Hematopoietic multipotent progenitor cell treated with erythropoietin and hydrocortisone succinate and interleukin-3 and kit ligand, for 4 days (in vitro differentiated cells): ENCODE results near the gene ALDH4A1.
A peak's percentile ranks its signal among the peaks of the same experiment; 100 is the strongest.

Experiments used
- DNase-seq: peaks from one replicate; pipeline ENCODE4 v3.0.0-alpha.2; 2015

The ALDH4A1 gene

GRCh38 chr1:18902523-18903290, at the start of gene ALDH4A1:
Gene ALDH4A1 (minus strand): TSS chr1:18902555. CDS start chr1:18902523, 32 bp downstream.
- DNase-seq, result peak; percentile 99

GRCh38 chr1:18951818-18952391, 49.5 kb upstream of the ALDH4A1 start:
- peak; percentile 75 for DNase-seq

GRCh38 chr1:18951416-18951815, 49.1 kb upstream of the ALDH4A1 start:
- peak; percentile 77 for DNase-seq

GRCh38 chr1:18950401-18951026, 48.2 kb upstream of the ALDH4A1 start:
- peak; percentile 66 for DNase-seq

GRCh38 chr1:18949686-18950400, 47.5 kb upstream of the ALDH4A1 start:
- peak; percentile 82 for DNase-seq

GRCh38 chr1:18948913-18949685, 46.7 kb upstream of the ALDH4A1 start:
- no peak for DNase-seq

- DNase-seq, result peak; percentile 77
These were observed 45.9 kb upstream of the ALDH4A1 start for GRCh38 chr1:18948048-18948912.

GRCh38 chr1:18947570-18947969, 45.2 kb upstream of the ALDH4A1 start:
- DNase-seq, result no peak

GRCh38 chr1:18946550-18947381, 44.4 kb upstream of the ALDH4A1 start:
- DNase-seq, result peak; percentile 33

- DNase-seq, result peak; percentile 90
These were observed 43.1 kb upstream of the ALDH4A1 start for GRCh38 chr1:18945401-18945849.

- DNase-seq, result no peak
These were observed 42.5 kb upstream of the ALDH4A1 start for GRCh38 chr1:18944810-18945209.

GRCh38 chr1:18943914-18944572, 41.7 kb upstream of the ALDH4A1 start:
- no peak for DNase-seq

- no peak for DNase-seq
These were observed 40.8 kb upstream of the ALDH4A1 start for GRCh38 chr1:18943162-18943561.

GRCh38 chr1:18942340-18942739, 40.0 kb upstream of the ALDH4A1 start:
- no peak for DNase-seq

- no peak for DNase-seq
These were observed 39.1 kb upstream of the ALDH4A1 start for GRCh38 chr1:18941221-18942141.

- no peak for DNase-seq
These were observed 38.1 kb upstream of the ALDH4A1 start for GRCh38 chr1:18940303-18941020.

- DNase-seq, result no peak
These were observed 37.3 kb upstream of the ALDH4A1 start for GRCh38 chr1:18939398-18940302.
